Measurements from ENCODE around the gene RBM33. TPM values are rescaled to one million over a fixed set of nuclear protein-coding genes. Genes with fewer than 3 reads are reported as not detected.

The RBM33 gene
- total RNA-seq, 2 donors from 2014 or later = 86.8 to 87.1 TPM

GRCh38 chr7:155829796-155830470 is 185.5 kb downstream of the RBM33 start:
- Mint-ChIP-seq H3K9me3 (no peaks in the 10 kb centered on the region), H3K4me1 (no peaks in the 10 kb centered on the region), H3K36me3 (ENCODE audit: low read depth) (no peaks in the 10 kb centered on the region), H3K27ac (no peak overlapping the region), H3K4me3 (no peak overlapping the region), H3K27me3 (ENCODE audit: insufficient read depth) (peaks cover 5% of the 10 kb centered on the region)
- no peak for TF ChIP-seq CTCF (conservative IDR thresholded peaks at IDR 0.05)
- Histone ChIP-seq H3K9ac (ENCODE audit: extremely low read depth, low read length, poor library complexity, severe bottlenecking) (no peak overlapping the region), H3K9me3 (ENCODE audit: control insufficient read depth, low read length) (no peaks in the 10 kb centered on the region), H3K4me1 (ENCODE audit: control insufficient read depth, insufficient read depth, low read length) (no peaks in the 10 kb centered on the region), H3K27ac (ENCODE audit: low read depth, low read length) (no peak overlapping the region), H3K27me3 (ENCODE audit: control insufficient read depth, insufficient read depth, low read length, poor library complexity, severe bottlenecking) (no peaks in the 10 kb centered on the region), H3K4me3 (ENCODE audit: low read length) (no peak overlapping the region), H3K36me3 (ENCODE audit: control insufficient read depth, insufficient read depth, low read length) (no peaks in the 10 kb centered on the region)
- no peak for DNase-seq
- WGBS, 2 experiments (ENCODE audit: insufficient coverage in 1 of 2, insufficient read length in 1 of 2) = 84 to 91% methylated on average over 8 to 17 of the region's 17 CpGs

Other genes with a start within 250 kb of the RBM33 start
- gene EN2, start 186.5 kb upstream of the RBM33 start, total RNA-seq = not detected
- gene CNPY1, start 98.1 kb upstream of the RBM33 start, total RNA-seq = under 1 TPM in 1 of 2 donors, not detected in 1; 0.33 TPM
- gene SHH, start 167.8 kb downstream of the RBM33 start, total RNA-seq = 1 to 10 TPM in 1 of 2 donors, under 1 TPM in 1; 0.99 to 1.6 TPM